Measurements from ENCODE around the gene RING1.

GRCh38 chr6:33217246-33217645 lies 8.9 kb downstream of the RING1 start:
- TF ChIP-seq EZH2 (IDR thresholded peaks at IDR 0.05; ENCODE audit: borderline replicate concordance, low read length) (no peak), CTCF (conservative IDR thresholded peaks at IDR 0.05 in 1 of 2, IDR thresholded peaks at IDR 0.05 in 1 of 2; ENCODE audit: extremely low read depth in 1 of 2, insufficient read depth in 1 of 2, low read depth in 1 of 2, low read length in 2 of 2) (no peak)
